Choroid plexus epithelial cell (primary cell): Measurements from ENCODE around the gene CCDC178.

Source experiments
- DNase-seq: peaks from one replicate; pipeline ENCODE4 v3.0.0-alpha.2; 2010; ENCODE audit warnings: low read depth
- H3K4me3 ChIP-seq: 2 replicates; pipeline ENCODE4 v1.5.1; 2011; ENCODE audit warnings: low read depth, mild to moderate bottlenecking, control low read depth, low read length, moderate library complexity
- TF ChIP-seq, protein P1 (sequence below): conservative IDR thresholded peaks from 2 replicates; pipeline ENCODE4 v1.5.1; 2011; ENCODE audit warnings: low read depth, mild to moderate bottlenecking, control low read depth, inconsistent platforms, low read length, moderate library complexity

Gene CCDC178

DNA sequence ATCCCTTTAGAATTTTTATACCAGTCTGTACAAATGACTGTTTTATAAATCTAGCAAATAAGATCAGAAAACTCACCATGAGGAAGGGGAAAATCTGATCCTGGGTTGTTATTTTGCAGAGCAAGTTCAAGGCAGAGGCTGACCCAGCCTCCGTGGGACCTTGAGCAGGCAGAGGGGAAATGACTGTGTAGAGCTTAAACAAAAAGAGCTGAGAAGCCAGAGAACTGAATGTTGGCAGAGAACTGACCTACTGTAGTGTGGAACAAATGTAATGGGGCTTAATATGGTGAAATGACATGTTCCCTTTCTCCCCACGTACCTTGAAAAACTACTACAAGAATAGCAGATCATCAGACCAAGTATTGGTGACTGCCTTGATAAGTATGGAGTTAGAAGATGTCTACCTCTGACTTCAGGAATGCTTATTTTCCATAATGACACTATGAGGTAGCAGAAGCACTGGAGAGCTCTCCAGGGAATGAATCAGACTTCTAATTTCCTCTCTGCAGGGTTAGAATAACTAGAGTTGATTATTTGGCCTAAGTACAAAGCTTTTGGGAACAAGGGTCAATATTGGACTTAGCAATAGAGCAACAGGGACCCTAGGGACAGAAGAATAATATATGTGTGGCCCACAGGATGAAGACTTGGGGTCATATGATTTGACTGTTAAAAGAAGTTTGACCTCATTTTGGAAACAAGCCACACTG, 304.4 kb downstream of the CCDC178 start:
- no peak for DNase-seq
- TF ChIP-seq, protein P1, sequence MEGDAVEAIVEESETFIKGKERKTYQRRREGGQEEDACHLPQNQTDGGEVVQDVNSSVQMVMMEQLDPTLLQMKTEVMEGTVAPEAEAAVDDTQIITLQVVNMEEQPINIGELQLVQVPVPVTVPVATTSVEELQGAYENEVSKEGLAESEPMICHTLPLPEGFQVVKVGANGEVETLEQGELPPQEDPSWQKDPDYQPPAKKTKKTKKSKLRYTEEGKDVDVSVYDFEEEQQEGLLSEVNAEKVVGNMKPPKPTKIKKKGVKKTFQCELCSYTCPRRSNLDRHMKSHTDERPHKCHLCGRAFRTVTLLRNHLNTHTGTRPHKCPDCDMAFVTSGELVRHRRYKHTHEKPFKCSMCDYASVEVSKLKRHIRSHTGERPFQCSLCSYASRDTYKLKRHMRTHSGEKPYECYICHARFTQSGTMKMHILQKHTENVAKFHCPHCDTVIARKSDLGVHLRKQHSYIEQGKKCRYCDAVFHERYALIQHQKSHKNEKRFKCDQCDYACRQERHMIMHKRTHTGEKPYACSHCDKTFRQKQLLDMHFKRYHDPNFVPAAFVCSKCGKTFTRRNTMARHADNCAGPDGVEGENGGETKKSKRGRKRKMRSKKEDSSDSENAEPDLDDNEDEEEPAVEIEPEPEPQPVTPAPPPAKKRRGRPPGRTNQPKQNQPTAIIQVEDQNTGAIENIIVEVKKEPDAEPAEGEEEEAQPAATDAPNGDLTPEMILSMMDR = no peak

DNA sequence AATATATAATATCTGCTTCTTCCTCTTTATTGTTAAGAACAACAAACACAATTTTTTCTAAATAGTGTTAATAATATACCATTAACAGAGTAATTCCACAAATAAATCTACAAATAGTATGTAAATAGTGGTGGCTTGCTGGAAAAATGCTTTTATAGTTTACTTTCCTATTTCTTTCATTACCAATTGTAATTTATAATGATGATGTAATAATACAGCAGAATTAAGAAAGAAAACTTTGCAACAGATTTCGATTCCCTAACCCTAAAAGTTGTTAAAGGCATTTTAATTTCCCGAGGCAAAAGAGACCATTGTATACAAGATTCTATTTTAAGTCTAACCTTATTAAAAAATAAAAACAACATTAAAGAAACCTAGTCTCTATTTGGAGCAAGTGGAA, 307.9 kb downstream of the CCDC178 start:
- no peak overlapping the region for H3K4me3 ChIP-seq
- TF ChIP-seq, protein P1 = no peak
- no peak for DNase-seq

More for the DNA sequence above, 304.4 kb downstream of the CCDC178 start:
- no peak overlapping the region for H3K4me3 ChIP-seq

DNA sequence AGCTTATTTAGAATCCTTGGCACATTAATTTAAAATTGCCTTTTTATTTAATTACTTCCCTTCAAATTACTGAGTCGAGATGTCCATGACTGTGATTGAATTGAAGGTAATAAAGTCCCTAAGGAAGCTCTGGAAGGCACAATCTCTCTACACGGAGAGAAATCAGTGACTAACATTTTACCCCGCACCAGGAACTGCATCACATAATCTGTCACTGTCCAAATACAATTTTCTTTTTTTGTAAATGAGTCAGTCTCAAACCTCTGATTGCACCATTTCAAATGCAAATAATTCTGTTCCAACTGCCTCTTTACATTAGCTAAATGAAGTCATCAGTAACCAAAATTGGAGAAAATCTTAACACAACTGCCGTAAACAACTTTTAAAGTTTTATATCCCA, 311.9 kb downstream of the CCDC178 start:
- TF ChIP-seq, protein P1 = no peak
- H3K4me3 ChIP-seq = no peak overlapping the region
- DNase-seq = peak; percentile 5

DNA sequence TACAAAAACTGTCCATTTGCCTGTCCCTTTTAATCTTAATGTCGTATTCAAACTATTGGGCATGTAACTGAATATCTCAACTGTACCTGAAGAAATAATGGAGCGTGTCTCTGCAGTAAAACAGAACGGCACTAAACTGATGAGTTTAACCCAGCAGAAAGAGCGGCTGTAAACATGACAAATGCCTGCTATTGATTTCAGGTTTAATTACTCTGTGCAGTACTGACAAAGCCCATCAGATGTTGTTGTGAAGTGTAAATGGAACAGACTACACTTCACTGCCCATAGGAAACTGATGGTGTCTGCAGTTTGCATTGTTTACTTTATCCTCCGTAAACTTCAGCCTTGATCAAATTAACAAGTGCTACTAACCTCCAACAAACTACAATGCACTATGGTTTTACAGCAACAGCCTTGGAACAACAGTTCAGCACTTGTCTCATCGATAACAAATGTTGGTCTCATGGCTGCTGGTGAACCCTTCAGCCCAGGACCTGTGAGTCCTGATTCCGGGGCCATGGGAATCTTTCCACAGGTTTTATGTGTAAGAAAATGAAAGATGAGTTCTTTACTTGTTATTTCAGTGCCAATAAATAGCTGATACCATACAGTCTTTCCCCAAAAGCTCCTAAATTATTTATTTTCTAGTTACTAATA, 316.5 kb downstream of the CCDC178 start:
- H3K4me3 ChIP-seq = no peak overlapping the region
- DNase-seq = no peak
- TF ChIP-seq, protein P1 = no peak

DNA sequence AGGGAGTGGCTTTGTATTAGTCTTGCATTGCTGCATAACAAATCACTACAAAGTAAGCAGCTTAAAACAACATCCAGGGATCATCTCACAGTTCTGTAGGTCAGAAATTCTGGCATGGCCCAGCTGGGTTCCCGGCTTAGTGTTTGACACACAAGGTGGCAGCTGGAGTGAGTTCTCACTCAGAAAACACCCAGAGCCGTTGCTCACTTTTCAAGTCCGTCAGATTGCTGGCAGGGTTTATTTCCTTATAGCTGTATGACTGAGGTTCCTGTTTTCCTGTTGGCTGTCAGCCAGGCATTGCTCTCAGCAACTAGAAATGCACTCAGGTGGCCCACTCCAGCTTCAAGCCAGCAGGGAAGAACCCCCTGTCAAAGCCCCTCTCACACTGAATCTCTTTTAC, 324.1 kb downstream of the CCDC178 start:
- DNase-seq = peak; percentile 40
- TF ChIP-seq, protein P1 = no peak
- H3K4me3 ChIP-seq = no peak overlapping the region

DNA sequence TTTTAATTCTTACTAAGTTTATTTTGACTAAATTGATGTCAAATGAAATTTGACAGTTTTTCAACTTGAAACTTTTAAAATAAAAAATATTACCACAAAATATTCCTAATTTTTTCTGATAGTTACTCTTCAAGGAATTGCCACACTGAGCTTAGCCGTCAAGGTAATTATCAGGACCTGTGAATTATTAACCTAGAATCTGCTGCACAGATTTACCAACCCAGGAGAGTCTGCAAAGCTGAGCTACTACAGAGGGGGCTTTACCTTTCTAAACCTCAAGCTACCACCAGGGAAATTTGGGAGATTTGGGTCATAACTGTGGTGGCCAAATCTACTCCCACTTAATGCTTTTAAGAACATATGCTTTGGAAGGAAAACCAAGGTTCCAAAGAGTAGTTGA, 324.6 kb downstream of the CCDC178 start:
- TF ChIP-seq, protein P1 = no peak
- no peak overlapping the region for H3K4me3 ChIP-seq

DNA sequence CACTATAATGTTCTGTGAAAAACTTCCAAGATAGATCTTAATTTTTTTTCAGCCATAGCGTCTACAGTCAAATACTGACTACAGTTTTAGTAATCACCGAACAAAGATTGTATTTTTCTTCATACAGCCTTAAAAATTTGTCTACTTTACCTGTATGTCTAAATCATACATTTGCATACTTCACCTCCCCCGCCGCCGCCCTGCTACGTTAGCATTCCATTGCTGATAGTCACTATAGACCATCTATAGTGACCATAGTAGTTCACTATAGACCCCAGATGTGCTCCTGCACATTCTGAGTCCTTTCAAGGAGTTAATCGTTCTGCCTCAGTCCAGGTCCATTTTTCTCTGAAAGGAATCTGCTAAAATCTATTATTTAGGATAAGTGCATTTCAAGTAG, 325.0 kb downstream of the CCDC178 start:
- TF ChIP-seq, protein P1 = no peak
- DNase-seq = no peak
- no peak overlapping the region for H3K4me3 ChIP-seq

More for the DNA sequence above, 324.6 kb downstream of the CCDC178 start:
- no peak for DNase-seq
